HepG2 (cell line): Measurements from ENCODE around the gene SLC5A6.
"Not testable (repeated sequence)": the region's sequence is repeated elsewhere in the genome, so short reads cannot be mapped to it uniquely, and the experiment has no call there.

Experiments
- KLF6 ChIP-seq: IDR thresholded peaks from 2 replicates; pipeline ENCODE4 v1.8.0; 2016; ENCODE audit warnings: missing biosample characterization, missing genetic modification reagents
- MAFK ChIP-seq, 2 experiments: IDR thresholded peaks in 1 of 2; conservative IDR thresholded peaks in 1 of 2; 2 replicates each; pipeline ENCODE4 v1.6.1; 2011; ENCODE audit warnings: improper control_type of control experiment in 2 of 2, low read length in 2 of 2

- TF ChIP-seq KLF6 (CRISPR knock-in tag); MAFK (conservative IDR thresholded peaks at IDR 0.05 in 1 of 2, IDR thresholded peaks at IDR 0.05 in 1 of 2; ENCODE audit: low read length in 2 of 2): not testable (repeated sequence)
Observed at GRCh38 chr2:27195799-27196198, 16.3 kb downstream of the SLC5A6 start.
